NAMALWA (cell line): ENCODE data around the gene TRPM3.

Source experiments
- DNase-seq: peaks from one replicate; pipeline ENCODE4 v3.0.0-alpha.2; 2015; ENCODE audit warnings: low spot score

Gene TRPM3

GRCh38 chr9:71097671-71098070 lies 23.8 kb downstream of the TRPM3 start:
- no peak for DNase-seq

- no peak for DNase-seq
These were observed 24.9 kb downstream of the TRPM3 start for GRCh38 chr9:71096421-71097108.

GRCh38 chr9:71094708-71095251 lies 26.6 kb downstream of the TRPM3 start:
- DNase-seq: no peak

- DNase-seq: no peak
These were observed 30.5 kb downstream of the TRPM3 start for GRCh38 chr9:71090896-71091295.

GRCh38 chr9:71079451-71079850 lies 42.0 kb downstream of the TRPM3 start:
- DNase-seq: no peak

- DNase-seq: no peak
These were observed 45.3 kb downstream of the TRPM3 start for GRCh38 chr9:71076096-71076495.

GRCh38 chr9:71073494-71073893 lies 47.9 kb downstream of the TRPM3 start:
- DNase-seq: no peak

GRCh38 chr9:71072587-71072986 lies 48.8 kb downstream of the TRPM3 start:
- DNase-seq: no peak

- no peak for DNase-seq
These were observed 49.8 kb downstream of the TRPM3 start for GRCh38 chr9:71071633-71072032.

- DNase-seq: no peak
These were observed 62.8 kb downstream of the TRPM3 start for GRCh38 chr9:71058660-71059059.

- no peak for DNase-seq
These were observed 69.1 kb downstream of the TRPM3 start for GRCh38 chr9:71052287-71052686.

GRCh38 chr9:71048280-71048679 lies 73.1 kb downstream of the TRPM3 start:
- DNase-seq: no peak

GRCh38 chr9:71042448-71042990 lies 78.9 kb downstream of the TRPM3 start:
- DNase-seq: no peak

- no peak for DNase-seq
These were observed 83.9 kb downstream of the TRPM3 start for GRCh38 chr9:71037521-71037920.

GRCh38 chr9:71036501-71036900 lies 84.9 kb downstream of the TRPM3 start:
- DNase-seq: no peak

- DNase-seq: no peak
These were observed 88.6 kb downstream of the TRPM3 start for GRCh38 chr9:71032779-71033178.

- no peak for DNase-seq
These were observed 95.7 kb downstream of the TRPM3 start for GRCh38 chr9:71025728-71026127.

- no peak for DNase-seq
These were observed 96.2 kb downstream of the TRPM3 start for GRCh38 chr9:71025201-71025600.

- no peak for DNase-seq
These were observed 111.2 kb downstream of the TRPM3 start for GRCh38 chr9:71010258-71010657.

- no peak for DNase-seq
These were observed 116.0 kb downstream of the TRPM3 start for GRCh38 chr9:71005456-71005855.

- no peak for DNase-seq
These were observed 117.2 kb downstream of the TRPM3 start for GRCh38 chr9:71004196-71004595.

GRCh38 chr9:71003346-71003745 lies 118.1 kb downstream of the TRPM3 start:
- DNase-seq: no peak

- peak; percentile 38 for DNase-seq
These were observed 119.5 kb downstream of the TRPM3 start for GRCh38 chr9:71001780-71002386.
